Activated T-cell treated with anti-CD3 and anti-CD28 coated beads, Interleukin-2, amount 50 U/mL, for 48 hours (primary cell): ENCODE results near the gene TMUB1.

Experiments used
- DNase-seq, 2 experiments: peaks; one replicate each; pipeline ENCODE4 v3.0.0-alpha.2; 2020

Gene TMUB1

GRCh38 chr7:151082141-151083070 is 887 bp downstream of the TMUB1 start:
- DNase-seq, result no peak

GRCh38 chr7:151081170-151082101 is 1.9 kb downstream of the TMUB1 start:
- DNase-seq, result no peak

DNA sequence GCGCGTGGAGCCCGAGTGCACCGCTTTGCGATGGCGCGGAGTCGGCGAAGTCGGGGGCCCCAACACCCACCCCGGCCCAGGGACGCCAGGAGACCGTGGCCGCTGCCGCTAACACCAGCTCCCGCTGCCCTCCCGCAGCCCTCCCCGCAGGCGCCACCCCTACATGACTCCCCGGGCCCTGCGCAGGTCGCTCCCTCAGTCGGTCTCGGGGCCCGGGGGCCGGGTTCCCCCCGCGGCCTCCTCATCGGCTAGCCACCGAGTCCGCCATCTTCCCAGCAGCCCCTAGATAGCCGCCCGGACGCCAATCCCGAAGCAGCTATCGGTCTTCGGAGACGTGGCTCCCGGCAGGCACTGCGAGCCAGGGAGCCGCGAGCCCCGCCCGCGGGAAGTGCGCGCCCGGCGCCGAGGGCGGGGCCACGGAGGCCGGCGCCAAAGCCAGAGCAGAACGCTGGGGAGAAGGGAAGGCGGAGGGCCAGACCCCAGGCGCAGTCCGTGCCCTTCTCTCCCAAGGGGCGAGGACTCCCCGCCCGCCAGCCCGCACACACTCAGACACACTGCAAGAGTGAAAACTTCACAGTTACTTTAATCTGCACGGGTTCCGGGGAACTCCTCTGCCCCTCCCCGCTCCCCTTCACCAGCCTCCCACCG is 2.6 kb downstream of the TMUB1 start, which contains the start of gene FASTK:
FASTK (minus strand) TSS at position 288 of the 648 bp plus-strand sequence; CDS start at position 245, 43 bp downstream.
- DNase-seq, result peak; percentile 87 to 92

DNA sequence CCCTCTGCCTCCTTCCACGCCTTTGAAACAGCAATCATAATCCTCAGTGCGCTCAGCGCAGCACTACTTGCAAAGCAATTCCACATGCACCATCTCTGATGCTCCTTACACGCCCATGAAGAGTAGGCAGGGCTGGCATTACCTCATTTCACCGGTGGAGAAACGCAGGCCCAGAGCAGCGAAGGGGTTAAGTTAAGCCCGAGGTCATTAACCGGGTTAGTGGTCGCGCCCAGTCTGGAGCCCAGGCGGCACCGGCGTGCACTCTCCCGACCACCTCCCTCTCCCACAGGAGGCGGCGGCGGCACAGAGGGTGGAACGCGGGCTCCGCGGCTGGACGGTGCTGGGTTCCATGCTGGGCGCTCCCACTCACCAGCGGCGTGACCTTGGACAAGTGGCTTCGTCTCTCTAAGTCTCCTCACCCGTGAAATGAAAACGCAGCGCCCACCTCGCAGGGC is 3.2 kb downstream of the TMUB1 start:
- DNase-seq, result no peak

GRCh38 chr7:151079199-151079910 is 3.9 kb downstream of the TMUB1 start:
- no peak for DNase-seq

GRCh38 chr7:151078233-151079040 is 4.9 kb downstream of the TMUB1 start:
- no peak for DNase-seq

DNA sequence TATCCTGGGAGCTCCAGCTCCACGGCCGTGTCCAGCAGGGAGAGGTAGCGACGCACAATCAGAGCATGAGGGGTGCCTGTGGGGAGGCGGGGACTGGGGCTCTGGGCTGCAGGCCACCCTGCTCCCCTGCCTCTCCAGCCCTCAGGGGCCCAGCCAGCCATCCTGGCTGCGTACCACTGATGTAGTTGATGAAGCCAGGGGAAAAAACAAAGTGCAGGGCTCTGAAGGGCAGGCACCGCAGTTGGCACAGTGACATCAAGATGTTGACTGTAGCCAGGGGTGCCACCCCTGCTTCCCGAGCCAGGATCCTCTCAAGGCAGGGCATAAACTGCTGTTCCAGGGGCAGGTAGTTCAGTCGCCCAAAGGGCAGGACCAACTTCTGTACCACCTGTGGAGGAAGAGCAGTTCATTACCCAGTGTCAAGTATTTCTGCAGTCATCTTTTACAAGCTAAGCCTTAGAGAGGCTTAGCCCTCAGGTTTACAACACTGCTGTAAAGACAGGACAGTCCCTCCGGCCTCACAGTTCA is 5.5 kb downstream of the TMUB1 start:
- DNase-seq, result no peak

- DNase-seq, result no peak
Measured at GRCh38 chr7:151076863-151077704, 6.2 kb downstream of the TMUB1 start.

DNA sequence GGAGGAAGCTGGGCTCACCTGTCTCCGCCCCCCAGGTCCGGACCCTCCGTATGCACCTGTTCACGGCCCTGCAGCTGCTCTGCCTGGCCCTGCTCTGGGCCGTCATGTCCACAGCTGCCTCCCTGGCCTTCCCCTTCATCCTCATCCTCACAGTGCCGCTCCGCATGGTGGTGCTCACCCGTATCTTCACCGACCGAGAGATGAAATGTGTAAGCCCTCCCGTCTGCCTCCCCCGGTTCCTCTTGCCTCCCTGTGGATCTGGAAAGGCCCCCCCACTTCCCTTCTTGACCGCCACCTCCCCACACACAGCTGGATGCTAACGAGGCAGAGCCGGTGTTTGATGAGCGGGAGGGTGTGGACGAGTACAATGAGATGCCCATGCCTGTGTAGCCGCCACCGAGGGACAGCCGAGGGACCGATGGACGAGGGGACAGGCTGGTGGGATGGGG is 7.3 kb downstream of the TMUB1 start:
- no peak for DNase-seq

GRCh38 chr7:151075662-151075971 is 7.7 kb downstream of the TMUB1 start:
- DNase-seq, result no peak

DNA sequence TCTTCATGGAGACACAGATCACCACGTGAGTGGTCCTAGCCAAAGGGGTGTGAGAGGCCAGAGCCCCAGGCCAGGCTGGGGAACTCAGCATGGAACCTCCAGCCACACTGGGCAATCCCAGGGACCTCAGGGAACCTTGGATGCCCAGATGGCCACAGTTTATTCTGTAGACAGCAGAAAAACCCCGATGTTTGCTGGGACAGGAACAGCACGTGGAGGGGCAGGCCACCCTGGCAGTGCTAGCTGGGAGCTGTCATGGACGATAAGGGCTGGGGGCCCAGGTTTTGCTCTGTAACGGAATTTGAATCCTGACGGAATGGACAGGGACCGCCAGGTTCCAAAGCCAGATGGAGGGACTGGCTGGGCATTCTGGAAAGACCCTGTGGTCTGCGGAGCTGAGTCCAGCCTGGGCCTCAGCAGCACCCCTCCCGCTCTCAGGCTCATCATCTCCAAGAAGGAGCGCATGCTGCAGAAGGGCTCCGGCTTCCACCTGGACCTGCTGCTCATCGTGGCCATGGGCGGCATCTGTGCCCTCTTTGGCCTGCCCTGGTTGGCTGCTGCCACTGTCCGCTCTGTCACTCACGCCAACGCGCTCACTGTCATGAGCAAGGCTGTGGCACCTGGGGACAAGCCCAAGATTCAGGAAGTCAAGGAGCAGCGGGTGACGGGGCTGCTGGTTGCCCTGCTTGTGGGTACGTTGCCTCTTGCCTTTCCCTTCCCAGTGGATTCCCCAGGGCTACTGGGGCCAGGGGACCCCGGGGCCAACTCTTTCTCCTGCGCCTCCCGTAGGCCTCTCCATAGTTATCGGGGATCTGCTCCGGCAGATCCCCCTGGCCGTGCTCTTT is 8.3 kb downstream of the TMUB1 start:
- DNase-seq, result no peak

- DNase-seq, result no peak
Measured at GRCh38 chr7:151073990-151074389, 9.3 kb downstream of the TMUB1 start.

DNA sequence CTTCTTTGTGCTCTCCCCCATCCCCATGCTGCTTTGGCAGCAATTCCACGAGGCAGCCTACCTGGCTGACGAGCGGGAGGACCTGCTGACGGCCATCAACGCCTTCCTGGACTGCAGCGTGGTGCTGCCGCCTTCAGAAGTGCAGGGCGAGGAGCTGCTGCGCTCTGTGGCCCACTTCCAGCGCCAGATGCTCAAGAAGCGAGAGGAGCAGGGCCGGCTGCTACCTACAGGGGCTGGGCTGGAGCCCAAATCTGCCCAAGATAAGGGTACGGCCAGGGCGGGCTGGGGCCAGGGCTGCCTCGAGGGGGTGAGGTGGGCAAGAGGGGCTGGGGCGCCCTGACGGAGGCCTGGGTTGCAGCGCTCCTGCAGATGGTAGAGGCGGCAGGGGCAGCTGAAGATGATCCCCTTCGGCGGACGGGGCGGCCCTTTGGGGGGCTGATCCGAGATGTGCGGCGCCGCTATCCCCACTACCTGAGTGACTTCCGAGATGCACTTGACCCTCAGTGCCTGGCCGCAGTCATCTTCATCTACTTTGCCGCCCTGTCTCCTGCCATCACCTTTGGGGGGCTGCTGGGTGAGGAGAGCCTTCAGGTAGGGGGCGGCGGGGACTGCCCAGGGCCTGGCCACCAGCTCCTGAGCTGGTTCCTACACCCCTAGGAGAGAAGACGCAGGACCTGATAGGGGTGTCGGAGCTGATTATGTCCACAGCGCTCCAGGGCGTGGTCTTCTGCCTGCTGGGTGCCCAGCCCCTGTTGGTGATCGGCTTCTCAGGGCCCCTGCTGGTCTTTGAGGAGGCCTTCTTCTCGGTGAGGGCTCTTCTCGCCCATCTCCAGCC is 12.0 kb downstream of the TMUB1 start:
- no peak for DNase-seq

GRCh38 chr7:151070574-151070960 is 12.7 kb downstream of the TMUB1 start:
- no peak for DNase-seq

- DNase-seq, result no peak
Measured at GRCh38 chr7:151069841-151070573, 13.3 kb downstream of the TMUB1 start.

DNA sequence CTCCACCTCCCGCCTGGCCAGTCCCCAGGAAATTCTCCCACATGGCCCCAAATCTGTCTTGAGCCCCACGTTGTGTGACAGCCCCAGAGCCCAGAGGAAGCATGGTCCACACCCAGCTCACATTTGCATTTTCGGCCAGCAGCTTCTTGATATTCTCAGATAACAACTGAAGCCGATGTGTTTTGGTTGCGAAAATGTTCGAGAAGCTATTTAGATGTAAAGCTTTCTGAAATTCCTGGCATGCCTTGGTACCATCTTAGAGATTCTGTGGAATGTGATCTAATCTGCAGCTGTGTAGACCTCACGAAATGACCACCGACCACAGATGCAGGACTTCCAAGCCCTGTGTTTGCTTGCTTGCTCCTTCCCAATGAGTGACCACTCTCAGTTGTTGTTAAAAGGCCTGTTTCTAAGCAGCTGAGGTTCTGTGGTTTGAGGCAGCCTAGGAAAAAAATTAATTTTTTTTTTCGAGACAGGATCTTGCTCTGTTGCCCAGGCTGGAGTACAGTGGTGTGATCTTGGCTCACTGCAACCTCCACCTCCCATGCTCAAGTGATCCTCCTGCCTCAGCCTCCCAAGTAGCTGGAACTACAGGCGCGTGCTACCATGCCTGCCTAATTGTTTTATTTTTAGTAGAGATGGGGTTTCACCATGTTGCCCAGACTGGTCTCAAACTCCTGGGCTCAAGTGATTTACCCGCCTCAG is 15.1 kb downstream of the TMUB1 start:
- no peak for DNase-seq
